Tongue (tissue), 2 donors: ENCODE measurements around the gene DRAP1. TPM values are rescaled to one million over a fixed set of nuclear protein-coding genes. Genes with fewer than 3 reads are reported as not detected.

Source experiments
- DNase-seq: peaks from one replicate; pipeline ENCODE4 v3.0.0-alpha.2; 2015
- total RNA-seq: library from RNA; depleted of rRNA; stranded (reverse); fragments of >200 nt; gene quantifications from one replicate; pipeline ENCODE4 v1.2.3, GENCODE V29; 2014

DRAP1 gene
- total RNA-seq, 1 donor from 2014 or later: 49.2 TPM

DNA sequence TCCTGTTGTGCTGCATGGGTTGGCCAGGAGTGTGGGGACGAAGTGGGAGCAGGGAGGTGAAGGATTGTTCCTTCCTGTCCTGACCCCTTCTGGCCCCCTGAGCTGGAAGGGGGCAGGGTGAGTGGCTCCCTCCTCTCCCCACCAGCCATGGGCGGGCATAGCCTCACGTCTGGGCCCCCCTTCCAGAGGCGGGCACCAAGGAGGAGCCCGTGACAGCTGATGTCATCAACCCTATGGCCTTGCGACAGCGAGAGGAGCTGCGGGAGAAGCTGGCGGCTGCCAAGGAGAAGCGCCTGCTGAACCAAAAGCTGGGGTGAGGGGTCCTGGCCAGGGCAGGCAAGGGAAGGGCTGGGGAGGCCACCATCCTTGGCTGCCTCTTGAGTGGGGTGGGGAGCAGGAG is 45.7 kb downstream of the DRAP1 start:
- DNase-seq: no peak

DNA sequence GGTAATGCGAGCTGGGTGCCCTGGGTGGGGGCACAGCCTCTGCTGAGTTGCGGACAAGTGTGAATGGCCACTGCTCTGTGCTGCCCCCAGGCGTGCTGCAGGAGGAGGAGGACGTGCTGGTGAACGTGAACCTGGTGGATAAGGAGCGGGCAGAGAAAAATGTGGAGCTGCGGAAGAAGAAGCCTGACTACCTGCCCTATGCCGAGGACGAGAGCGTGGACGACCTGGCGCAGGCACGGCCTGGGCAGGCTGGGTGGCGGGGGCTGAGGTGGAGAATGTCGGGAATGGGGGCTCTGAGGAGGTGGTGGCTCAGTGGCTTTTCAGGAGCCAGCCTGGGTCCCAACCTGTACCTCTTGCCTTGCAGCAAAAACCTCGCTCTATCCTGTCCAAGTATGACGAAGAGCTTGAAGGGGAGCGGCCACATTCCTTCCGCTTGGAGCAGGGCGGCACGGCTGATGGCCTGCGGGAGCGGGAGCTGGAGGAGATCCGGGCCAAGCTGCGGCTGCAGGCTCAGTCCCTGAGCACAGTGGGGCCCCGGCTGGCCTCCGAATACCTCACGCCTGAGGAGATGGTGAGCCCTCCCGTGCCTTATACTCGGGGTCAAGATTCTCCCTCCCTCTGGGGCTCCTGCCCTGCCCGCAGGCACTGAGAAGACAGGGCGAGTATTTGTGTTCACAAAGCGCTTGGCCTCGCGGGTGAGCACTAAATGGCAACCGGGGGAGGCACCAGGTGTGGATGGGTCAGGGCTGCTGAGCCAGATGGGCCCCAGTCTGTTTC is 46.9 kb downstream of the DRAP1 start:
- DNase-seq: no peak

DNA sequence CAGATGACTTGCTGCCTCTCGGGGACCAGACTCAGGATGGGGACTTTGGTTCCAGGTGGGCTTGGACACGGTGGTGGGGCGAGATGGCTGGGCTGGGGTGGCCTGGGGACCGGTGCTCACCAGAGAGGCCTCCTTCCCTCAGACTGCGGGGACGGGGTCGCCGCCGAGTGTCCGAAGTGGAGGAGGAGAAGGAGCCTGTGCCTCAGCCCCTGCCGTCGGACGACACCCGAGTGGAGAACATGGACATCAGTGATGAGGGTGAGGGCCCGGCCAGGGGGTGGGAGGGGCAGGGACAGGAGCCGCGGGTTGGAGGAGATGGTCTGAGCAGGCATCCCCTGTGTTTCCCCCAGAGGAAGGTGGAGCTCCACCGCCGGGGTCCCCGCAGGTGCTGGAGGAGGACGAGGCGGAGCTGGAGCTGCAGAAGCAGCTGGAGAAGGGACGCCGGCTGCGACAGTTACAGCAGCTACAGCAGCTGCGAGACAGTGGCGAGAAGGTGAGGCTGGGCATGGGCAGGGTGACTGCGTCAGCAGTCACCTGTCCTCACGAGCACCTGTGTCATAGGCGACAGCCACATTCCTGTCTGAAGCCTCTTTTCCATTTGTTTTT is 48.2 kb downstream of the DRAP1 start:
- no peak for DNase-seq

DNA sequence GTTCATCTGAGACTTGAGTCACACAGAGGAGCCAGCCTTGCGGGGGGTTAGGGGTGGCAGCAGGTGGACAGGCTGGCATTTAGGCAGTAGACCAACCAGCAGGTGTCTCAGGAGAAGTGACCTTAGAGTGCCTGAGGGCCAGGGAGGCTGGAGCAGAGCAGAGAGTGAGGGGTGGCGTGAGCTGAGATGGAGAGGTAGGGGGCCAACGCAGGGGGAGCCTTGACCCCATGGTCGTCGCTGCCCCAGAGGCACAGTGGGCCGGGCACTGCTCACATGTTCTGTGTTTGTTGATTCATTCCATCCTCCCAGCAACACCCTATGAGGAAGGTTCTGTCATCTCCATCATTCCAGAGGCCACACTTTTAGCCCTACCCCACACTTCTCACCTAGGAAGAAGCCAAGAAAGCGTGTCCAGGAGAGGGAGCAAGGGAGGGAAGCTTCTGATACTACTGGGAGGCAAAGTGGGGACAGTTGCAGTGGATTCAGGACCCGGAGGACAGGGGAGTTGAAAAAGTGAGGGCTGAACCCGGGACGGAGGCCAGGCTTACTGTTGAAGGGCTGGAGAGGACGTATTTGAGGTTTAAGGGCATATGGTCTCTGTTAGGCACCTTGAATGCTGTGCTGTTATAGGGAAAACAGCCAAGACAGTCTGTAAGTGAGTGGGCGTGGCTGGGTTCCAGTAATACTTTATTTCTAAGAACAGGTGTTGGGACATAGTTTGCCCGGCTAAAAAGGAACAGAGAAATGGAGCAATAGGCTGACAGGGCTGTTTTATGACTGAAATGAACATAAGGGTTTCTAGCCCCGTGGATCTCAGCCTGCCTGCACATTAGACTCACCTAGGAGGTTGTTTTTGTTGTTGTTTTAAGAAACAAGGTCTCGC is 49.6 kb downstream of the DRAP1 start:
- no peak for DNase-seq

Other genes with a start within 250 kb of the DRAP1 start
- gene KAT5, start 207.2 kb upstream of the DRAP1 start, total RNA-seq: 39.5 TPM
- gene RNASEH2C, start 198.6 kb upstream of the DRAP1 start, total RNA-seq: 20.2 TPM
- gene AP5B1, start 138.4 kb upstream of the DRAP1 start, total RNA-seq: 4.6 TPM
- 2.1 TPM for gene OVOL1, start 132.4 kb upstream of the DRAP1 start, total RNA-seq
- gene SNX32, start 85.5 kb upstream of the DRAP1 start, total RNA-seq: 0.10 TPM
- 413 TPM for gene CFL1, start 61.2 kb upstream of the DRAP1 start, total RNA-seq
- gene MUS81, start 59.0 kb upstream of the DRAP1 start, total RNA-seq: 48.4 TPM
- 39.7 TPM for gene EFEMP2, start 46.6 kb upstream of the DRAP1 start, total RNA-seq
- gene CTSW, start 39.6 kb upstream of the DRAP1 start, total RNA-seq: 0.82 TPM
- 90.9 TPM for gene FIBP, start 31.0 kb upstream of the DRAP1 start, total RNA-seq
- 26.2 TPM for gene CCDC85B, start 28.8 kb upstream of the DRAP1 start, total RNA-seq
- gene FOSL1, start 19.0 kb upstream of the DRAP1 start, total RNA-seq: 0.21 TPM
- 30.1 TPM for gene C11orf68, start 364 bp upstream of the DRAP1 start, total RNA-seq
- gene TSGA10IP, start 26.1 kb downstream of the DRAP1 start, total RNA-seq: not detected
- gene SART1, start 42.3 kb downstream of the DRAP1 start, total RNA-seq: 66.7 TPM
- 34.2 TPM for gene EIF1AD, start 82.7 kb downstream of the DRAP1 start, total RNA-seq
- gene BANF1, start 83.1 kb downstream of the DRAP1 start, total RNA-seq: 29.8 TPM
- gene CST6, start 92.6 kb downstream of the DRAP1 start, total RNA-seq: 2.3 TPM
- gene CATSPER1, start 107.1 kb downstream of the DRAP1 start, total RNA-seq: not detected
- gene GAL3ST3, start 129.7 kb downstream of the DRAP1 start, total RNA-seq: not detected
- 95.4 TPM for gene SF3B2, start 132.9 kb downstream of the DRAP1 start, total RNA-seq
- 27.0 TPM for gene PACS1, start 150.8 kb downstream of the DRAP1 start, total RNA-seq